HG03342 (cell line): Measurements from ENCODE around the gene NCMAP.
"Not testable (repeated sequence)": the region's sequence is repeated elsewhere in the genome, so short reads cannot be mapped to it uniquely, and the experiment has no call there.

Experiments used
- ATAC-seq: cut with Tn5 transposase; IDR thresholded peaks from one replicate; pipeline ENCODE4 v1.9.1; 2021; ENCODE audit warnings: mild to moderate bottlenecking, moderate library complexity; ENCODE audit not compliant: unreplicated experiment

NCMAP gene

GRCh38 chr1:24555591-24556413, at the start of gene NCMAP:
Gene NCMAP (plus strand): TSS chr1:24556087. CDS start chr1:24595431, 39,344 bp downstream.
- ATAC-seq, result no peak

GRCh38 chr1:24506691-24507381, 49.1 kb upstream of the NCMAP start:
- no peak for ATAC-seq

- no peak for ATAC-seq
These were observed 48.5 kb upstream of the NCMAP start for GRCh38 chr1:24507405-24507804.

DNA sequence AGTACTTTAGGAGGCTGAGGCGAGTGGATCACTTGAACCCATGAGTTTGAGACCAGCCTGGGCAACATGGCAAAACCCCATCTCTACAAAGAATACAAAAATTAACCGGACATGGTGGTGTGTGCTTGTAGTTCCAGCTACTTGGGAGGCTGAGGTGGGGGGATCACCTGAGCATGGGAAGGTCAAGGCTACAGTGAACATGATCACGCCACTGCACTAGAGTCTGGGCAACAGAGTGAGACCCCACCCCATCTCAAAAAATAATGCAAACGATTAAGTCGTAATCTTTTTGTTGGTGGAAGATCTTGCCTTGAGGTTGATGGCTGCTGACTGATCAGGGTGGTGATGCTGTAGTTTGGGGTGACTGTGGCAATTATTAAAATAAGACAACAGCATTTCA, 47.0 kb upstream of the NCMAP start:
- no peak for ATAC-seq

DNA sequence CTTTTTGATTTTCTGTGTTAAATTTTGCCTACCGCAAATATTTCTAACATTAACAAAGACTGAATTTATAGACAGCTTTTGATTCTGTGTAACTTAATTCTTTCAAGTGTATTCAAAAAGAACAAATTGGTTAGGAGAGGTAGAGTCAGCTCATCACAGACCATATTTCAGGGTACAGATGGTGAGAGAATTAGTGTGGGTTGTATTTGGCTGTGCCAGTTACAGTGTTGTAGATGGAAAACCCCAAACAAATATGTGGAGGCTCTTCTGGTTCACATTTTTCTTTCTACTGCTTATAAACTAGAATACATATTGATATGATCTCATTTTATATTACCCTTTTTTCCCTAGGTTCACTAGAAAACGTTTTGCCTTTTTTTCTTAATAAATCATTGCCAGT, 42.2 kb upstream of the NCMAP start:
- ATAC-seq, result no peak

DNA sequence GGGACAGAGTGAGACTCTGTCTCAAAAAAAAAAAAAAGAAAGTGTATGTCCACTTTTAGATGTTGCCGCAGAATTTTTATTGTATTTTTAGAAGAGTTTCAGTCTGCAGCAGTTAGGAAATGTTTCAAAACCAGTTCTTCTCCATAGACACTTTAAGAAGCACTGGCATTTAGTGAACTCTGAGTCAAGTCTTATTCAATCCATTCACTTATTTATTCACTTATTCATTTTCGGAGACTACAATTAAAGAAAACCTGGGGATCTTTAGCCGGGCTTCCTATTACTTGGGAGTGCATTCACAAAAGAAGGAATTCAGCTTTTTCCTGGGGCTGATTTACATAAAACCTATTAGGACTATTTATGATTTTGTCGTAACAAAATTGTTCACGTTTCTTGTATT, 40.9 kb upstream of the NCMAP start:
- ATAC-seq, result no peak

- ATAC-seq, result not testable (repeated sequence)
These were observed 40.1 kb upstream of the NCMAP start for GRCh38 chr1:24515671-24516209.

DNA sequence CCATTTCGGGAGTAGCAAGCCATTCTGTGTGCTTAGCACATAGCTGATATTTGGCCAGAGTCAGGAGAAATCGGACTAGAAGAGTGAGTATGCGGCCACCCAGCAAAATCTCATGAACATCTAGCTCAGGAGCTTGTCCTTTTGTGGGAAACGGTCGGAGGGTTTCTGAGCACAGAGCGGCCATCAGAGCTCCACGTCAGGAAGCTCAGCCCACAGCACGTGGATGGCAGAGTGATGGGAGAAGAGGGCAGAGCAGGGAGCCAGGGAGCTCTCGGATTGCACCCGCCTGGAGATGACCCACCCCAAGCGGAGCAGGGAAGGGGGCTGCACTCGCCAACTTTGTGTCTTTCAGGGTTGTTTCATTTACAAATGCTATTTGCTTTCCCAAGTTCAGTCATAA, 39.4 kb upstream of the NCMAP start:
- ATAC-seq, result no peak

GRCh38 chr1:24517898-24518297, 38.0 kb upstream of the NCMAP start:
- no peak for ATAC-seq

DNA sequence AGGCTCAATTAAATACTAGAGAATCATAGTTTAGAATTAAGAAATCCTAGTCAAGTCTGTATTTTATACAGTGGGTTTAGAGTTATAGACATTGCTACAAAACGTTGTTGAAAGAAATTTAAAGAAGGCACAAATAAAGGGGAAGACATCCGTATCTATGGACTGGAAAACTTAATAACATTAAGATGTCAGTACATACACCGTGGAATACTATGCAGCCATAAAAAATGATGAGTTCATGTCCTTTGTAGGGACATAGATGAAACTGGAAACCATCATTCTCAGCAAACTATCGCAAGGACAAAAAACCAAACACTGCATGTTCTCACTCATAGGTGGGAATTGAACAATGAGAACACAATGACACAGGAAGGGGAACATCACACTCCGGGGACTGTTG, 35.6 kb upstream of the NCMAP start:
- not testable (repeated sequence) for ATAC-seq

- no peak for ATAC-seq
These were observed 30.3 kb upstream of the NCMAP start for GRCh38 chr1:24525606-24526005.

DNA sequence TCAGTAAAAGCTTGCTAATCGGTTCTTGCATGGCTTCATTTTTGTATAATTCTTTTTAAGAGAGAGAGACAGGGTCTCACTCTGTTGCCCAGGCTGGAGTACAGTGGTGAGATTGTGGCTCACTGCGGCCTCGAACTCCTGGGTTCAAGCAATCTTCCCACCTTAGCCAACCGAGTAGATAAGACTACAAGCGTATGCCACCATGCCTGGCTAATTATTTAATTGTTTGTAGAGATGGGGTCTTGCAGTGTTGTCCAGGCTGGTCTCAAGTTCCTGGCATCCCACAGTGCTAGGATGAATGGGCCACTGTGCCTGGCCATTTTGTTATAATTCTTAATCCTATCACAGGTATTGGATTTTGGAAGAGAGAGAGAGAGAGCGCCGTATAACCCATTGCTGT, 29.8 kb upstream of the NCMAP start:
- ATAC-seq, result no peak

GRCh38 chr1:24526940-24527542, 28.8 kb upstream of the NCMAP start:
- no peak for ATAC-seq

DNA sequence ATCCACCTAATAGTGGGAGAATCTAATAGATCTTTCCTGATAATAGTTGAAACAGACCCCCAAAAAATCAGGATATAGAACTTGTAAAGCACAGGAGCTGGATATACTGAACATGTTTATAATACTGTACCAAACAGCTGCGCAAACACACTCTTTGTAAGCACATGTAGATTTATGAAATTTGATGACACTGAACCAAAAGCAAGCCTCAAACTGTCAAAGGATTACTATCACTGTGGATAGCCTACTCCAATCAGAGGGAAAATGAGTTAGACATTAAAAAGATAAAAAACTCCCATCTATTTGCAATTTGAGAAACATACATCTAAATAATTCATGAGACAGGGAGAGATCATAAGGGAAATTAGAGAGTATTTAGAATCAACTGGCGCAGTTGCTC, 27.1 kb upstream of the NCMAP start:
- no peak for ATAC-seq

DNA sequence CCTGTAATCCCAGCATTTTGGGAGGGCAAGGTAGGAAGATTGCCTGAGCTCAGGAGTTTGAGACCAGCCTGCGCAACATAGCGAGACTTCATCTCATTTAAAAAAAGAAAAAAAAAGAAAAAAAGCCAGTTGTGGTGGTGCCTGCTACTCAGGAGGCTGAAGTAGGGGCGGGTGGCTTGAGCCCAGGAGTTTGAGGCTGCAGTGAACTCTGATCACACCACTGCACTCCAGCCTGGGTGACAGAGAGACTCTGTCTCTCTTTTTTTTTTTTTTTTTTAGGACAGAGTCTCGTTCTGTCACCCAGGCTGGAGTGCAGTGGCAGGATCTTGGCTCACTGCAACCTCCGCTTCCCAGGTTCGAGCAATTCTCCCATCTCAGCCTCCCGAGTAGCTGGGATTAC, 26.6 kb upstream of the NCMAP start:
- not testable (repeated sequence) for ATAC-seq

DNA sequence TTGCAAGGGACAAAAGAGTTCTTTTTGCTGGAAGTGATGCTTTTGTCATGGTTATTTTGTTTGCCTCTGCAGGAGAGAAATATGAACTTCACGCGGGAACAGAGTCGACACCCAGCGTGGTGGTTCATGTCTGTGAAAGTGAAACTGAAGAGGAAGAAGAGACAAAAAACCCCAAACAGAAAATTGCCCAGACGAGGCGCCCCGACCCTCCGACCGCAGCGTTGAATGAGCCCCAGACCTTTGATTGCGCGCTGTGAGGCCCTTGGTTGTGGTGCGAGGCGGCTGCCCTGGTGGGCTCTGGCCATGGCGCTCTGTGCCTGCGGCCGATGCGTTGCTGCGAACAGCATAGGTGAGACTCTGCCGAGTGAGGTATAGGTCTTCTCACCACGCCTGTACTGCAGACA, 20.9 kb upstream of the NCMAP start:
- ATAC-seq, result no peak

DNA sequence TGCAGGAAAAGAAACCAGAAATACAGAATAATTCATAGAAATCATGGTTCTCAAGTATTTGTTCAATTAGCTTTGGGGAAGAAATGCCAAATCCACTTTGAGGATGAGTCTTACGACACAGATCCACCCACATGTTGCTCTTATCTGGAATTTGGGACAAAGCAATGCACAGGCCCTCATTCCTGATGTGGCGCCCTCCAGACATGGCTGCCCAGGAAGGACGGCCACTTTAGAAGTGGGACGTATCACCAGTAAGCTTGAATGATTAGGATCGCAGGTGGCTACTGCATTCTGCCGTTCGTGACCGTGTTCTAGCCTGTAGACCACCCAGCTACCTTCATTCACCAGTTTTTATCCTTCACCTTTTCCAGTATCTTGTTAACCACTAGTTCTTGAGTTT, 20.1 kb upstream of the NCMAP start:
- ATAC-seq, result no peak

DNA sequence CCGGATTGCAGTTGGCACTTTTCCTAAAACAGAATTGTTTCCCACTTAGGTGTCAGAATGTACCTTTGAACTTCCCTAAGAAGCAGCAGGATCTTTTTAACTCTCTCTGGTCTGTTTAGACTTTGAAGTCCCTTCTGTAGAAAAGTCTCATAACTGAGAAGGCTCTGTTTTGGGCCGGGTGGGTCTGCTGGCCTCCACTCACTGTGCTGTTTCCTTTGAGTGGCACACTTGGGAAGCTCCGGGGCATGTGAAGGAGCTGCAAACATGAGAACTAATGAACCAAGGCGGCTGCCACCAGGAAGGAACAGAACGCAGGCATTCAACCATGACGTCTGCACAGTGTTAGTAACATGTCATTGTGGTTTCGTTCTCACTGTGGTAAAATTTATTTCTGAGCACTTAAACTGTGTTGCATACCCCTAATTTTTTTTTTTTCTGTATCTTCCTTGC, 19.5 kb upstream of the NCMAP start:
- ATAC-seq, result peak; percentile 78

DNA sequence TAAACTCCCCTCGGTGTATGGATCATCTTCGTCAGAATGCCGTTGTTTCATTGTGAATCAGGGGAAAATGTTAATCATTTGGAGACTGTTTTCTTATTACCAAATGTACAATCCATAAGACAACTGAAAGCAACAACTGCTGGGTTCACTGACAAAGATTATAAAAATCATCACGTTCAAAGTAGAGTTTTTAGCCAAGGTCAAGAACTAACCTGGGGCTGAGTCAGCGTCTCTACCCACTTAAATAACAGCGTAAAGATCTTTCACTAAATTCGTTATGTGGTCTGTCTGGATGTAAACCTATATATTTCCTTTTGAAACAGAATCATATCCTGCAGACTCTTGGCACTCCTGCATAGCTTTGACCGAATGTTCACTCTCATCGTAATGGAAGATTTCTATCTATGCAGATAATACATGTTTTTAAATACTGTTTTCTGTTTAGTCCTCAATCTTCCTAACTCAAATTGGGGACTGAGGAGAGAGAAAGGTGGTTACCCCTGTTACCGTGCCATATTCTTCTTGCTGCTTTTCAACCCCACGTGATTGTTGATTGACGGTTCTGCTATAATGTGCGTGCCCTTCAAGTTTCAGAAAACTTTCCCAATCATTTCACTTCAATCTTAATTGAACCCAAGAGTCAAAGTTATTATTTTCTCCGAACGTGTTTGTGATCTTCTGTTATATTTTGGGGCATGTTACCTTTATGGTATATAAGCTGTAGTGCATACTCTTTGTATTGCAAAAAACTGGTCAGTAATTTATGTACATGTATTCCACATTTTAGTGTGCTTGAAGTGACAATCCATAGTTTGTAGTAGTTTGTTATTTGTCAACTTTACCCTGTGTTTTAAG, 15.6 kb upstream of the NCMAP start:
- ATAC-seq, result no peak

DNA sequence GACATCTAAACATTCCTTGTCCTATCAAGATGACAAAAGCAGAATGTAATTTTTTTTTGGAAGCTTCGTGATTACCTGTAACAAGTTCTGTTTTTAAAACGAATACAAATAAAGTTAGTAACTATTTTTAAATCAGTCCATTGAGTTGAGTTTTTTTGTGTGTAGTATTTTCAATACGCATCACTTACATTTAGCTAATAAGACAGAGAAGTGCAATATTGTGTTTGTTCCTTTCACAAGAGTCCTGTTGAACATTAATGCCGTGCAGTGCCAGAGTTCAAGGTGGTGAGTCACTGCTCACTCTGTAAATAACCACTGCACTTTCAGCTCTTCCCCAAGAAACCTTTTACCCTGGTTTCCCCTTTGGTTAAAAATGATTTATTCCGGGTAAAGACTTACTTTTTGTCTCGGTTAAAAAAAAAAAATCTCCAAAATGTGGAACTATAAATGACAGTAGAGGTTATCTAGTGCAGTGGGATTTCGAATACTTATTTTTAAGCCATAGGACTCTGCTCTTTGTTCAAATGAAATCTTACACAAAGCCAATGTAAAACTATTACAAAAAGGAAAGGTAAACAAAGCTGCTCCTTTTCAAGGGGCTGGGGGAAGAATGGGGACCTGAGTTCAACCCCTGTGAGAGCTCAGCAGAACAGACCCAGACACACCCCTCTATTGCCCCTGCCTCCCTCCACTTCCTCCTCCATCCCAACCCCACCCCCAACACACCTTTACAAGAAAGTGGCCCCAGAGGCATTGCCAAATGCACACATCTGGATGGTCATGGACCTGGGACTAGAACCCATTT, 14.8 kb upstream of the NCMAP start:
- ATAC-seq, result no peak
